EL (cell line): ENCODE results near the gene ZNF343.
"Not testable (repeated sequence)": the region's sequence is repeated elsewhere in the genome, so short reads cannot be mapped to it uniquely, and the experiment has no call there.

Experiments
- DNase-seq: peaks from one replicate; pipeline ENCODE4 v3.0.0-alpha.2; 2016

Gene ZNF343

DNA sequence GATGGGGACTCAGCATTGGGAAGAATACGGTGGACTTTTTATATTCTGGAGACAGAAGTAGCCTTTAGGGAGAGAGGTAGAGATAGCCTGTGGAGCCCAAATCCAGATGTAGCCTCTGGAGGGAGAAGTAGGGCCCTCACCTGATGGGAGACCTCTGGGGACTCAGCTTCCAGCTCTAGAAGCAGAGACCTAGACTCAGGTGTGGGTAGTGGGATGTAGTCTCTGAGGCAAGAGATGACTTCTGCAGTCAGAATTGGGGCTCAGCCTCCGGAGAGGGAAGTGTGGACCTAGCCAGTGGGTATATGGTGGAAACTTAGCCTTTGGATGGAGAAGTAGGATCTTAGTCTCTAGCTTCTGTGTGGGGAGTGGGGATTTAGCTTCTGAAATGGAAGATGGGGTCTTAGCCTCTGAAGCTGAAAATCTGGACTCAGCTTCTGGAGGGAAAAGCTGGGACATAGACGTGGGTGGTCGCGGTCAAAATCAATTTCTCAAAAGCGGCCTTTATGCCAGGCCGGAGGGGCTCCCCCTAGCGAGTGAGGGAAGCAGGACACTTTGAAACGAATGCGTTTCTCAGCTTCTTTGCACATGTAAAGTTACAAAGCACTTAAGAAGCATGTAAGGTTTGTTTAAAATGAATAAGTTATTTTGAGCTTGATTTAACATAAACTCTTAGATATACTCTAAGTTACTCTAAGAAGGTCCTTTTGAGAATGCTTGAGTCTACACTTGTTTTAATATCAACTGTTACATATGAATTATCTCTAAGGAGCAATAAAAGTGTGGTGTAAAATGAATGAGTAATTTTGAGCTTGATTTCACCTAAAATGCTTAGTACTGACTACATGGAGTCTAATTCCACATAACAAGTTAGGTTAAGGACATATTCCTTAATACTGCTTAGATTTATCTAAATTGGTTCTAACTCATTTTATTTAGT lies 12.9 kb upstream of the ZNF343 start:
- DNase-seq, result peak; percentile 42

DNA sequence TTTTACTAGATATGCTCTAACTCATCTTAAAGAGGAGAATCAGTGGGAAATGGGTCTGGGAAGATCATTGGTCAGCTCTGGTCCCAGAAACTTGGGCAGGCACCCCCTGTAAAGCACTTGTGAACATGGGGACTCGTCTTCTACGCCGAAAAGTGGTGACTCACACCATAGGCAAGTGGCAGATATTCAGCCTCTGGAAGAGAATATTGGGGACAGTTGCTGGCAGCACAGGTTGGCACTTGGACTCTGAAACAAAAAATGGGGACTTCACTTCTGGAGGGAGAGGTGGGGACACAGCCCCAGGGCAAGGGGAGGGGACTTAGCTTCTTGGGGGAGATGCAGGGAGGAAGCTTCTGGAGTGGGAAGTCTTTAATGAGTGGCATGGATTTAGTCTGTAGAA lies 11.9 kb upstream of the ZNF343 start:
- DNase-seq, result no peak

DNA sequence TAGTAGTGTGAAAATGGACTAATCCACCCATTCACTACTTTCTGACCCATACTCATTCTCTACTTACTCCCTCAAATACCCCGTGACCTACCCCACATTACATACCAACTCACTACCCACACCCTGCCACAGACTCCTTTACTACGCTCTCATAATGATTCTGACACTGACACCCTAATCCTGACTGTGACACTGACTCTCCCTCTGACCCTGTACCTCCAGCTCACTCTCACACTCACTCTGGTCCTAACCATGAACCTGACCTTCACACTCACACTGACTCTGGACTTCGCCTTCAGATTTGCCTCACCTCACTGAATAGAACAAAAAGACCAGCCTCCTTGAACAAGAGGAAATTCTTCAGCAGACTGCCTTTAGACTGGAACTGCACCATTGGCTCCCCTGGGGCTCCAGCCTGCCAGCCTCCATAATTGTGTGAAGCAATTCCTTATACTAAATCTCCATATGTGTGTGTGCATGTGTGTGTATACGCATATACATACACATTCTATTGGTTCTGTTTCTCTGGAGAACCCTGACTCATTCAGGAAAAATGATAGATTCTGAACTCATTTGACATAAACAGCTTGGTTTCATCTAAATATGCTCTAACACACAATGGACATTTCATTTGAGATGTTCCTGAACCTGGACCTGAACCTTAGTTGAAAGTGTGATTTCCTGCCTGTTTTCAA lies 10.5 kb upstream of the ZNF343 start:
- DNase-seq, result peak; percentile 55

DNA sequence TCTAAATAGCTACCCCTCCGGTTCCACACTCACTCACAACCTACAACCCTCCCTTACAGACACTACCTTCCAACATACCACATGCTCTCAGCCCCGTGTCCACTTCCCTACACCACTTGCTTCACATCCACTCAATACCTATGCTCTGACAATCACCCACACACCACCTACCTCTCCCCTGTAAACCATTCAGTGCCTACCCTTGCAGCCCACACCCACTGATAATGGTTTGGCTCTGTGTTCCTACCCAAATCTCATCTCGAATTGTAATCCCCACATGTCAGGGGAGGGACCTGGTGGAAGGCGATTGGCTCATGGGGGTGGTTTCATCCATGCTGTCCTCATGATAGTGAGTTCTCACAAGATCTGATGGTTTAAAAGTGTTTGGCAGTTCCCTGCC lies 9.8 kb upstream of the ZNF343 start:
- no peak for DNase-seq

DNA sequence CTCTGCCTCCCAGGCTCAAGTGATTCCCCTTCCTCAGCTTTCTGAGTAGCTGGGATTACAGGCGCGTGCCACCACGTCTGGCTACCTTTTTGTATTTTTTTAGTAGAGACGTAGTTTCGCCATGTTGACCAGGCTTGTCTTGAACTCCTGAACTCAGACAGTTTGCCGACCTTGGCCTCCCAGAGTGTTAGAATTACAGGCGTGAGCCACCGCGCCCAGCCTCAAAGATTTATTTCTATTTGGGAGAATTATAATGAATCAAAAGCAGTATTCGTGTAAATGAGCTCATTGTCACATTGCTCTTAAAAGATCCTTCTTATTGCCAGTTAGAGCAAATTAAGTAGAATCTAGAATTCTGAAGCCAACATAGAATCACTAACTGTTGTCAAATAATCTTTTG lies 9.4 kb upstream of the ZNF343 start:
- DNase-seq, result no peak

DNA sequence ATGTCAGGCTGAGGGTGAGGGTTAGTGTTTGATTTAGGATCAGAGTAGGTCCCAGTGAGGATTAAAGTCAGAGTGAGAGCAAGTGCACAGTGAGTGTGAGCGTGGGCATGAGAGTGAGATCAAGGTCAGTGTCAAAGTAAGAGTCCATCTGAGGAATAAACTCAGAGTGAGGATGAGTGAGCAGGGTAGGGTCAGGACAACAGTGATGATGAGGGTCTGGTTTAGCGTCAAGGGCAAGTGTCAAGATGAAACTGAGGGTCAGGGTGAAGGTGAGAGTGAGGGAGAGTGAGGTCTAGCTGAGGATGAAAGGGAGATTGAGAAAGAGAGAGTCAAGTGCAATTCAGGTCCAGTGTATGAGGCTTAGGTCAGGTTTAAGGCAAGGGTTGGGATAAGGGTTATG lies 7.7 kb upstream of the ZNF343 start:
- DNase-seq, result no peak

DNA sequence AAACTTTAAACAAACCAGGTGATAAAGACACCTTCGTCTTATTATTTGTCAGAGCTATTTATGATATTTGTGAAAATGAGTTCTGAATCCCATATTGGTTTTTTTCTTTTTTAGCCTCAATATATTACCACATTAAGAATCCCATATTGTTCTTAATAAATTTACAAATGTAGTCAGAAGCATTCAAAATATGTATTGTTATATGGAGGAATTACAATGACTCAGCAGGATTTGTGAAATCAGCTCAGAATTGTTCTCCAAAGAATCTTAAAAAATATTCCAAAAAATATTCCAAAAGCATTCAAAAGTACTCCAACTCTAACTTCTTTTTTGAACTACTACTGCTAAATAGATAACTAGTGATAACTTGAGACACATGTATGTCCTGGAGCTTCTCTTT lies 6.5 kb upstream of the ZNF343 start:
- DNase-seq, result no peak

DNA sequence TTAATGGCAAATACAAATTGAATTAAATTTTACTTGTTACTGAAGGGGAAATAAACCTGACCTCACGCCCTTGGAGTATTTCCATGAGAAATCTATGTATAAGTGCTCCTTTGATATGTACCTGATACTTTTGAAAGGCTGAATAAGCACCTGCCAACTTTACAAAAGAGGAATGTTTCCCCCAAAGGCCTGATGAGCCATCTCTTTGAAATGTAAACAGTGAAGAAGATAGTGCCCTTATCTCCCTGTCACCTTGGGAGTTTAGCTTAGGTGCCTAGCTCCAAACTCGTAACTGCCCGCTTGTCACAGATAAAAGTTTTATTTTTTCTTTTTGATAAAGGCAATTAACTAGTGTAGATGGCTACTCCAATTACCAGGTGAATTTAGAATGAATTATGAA lies 1.1 kb upstream of the ZNF343 start:
- no peak for DNase-seq

DNA sequence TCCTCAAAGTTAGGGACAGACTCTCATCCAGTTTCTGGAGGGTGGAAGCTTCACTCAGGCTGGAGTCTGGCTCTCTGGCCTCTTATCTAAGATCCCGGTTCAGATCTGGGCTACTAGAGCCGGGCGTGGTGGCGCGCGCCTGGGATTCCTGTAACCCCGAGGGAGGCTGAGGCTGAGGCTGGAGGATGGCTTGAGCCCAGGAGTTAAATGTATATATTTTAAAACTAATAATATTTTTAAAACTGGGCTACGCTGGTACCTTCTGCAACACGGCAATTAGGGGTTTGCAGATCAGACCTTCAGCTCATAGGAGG lies 710 bp upstream of the ZNF343 start:
- DNase-seq, result no peak

DNA sequence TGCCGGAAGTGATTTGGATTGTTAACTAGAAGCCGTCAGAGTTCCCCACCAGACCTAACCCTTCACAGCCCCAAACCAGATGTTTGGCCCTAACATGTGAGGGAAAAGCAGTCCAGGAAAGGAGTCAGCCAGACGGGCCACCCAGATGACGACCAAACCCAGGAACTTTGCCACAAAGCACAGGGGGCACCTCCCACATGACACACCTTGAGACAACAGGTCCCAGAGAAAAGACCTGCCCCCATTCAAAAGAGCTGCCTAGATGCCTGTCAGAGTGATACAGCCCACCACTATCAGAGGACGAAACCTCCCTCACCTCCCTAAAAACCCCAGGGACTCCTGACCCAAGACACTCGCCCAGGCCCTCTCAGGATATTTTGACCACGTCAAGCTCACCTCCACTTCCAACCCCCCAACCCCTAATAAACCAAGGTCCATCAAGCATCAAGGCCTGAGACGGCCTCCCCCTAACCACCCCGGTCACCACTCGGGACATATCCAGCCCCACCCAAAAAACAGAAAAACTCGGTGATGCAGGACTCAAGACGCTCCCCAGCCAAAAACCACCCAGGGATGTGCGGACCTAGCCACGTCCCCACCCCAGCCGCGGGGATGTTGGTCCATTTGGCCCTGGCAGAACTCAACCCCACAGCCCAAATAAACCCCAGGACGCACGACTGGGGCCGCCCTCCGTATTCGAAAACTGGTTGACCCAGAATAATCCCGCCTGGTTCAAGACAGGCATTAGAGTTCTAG lies 662 bp downstream of the ZNF343 start:
- peak; percentile 34 for DNase-seq

DNA sequence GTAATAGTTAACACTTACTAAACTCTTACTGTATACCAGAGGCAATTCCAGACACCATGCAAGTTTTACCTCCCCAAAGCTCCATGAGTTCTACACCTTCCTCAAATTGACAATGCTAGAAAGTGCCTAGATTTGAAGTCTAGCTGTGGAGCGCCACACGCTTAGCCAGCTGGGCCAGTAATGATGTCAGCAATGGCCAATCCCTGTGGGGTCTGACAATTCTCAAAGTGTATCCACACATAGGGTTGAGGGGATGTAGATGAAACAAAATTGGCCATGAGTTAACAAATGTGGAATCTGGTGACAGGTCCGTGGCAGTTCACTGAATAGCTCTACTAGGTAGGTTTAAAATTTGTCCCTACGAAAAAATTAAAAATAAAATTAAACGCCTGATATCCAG lies 1.3 kb downstream of the ZNF343 start:
- peak; percentile 14 for DNase-seq

DNA sequence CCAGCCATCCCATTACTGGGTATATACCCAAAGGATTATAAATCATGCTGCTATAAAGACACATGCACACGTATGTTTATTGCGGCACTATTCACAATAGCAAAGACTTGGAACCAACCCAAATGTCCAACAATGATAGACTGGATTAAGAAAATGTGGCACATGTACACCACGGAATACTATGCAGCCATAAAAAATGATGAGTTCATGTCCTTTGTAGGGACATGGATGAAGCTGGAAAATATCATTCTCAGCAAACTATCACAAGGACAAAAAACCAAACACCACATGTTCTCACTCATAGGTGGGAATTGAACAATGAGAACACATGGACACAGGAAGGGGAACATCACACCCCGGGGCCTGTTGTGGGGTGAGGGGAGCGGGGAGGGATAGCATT lies 2.3 kb downstream of the ZNF343 start:
- not testable (repeated sequence) for DNase-seq

DNA sequence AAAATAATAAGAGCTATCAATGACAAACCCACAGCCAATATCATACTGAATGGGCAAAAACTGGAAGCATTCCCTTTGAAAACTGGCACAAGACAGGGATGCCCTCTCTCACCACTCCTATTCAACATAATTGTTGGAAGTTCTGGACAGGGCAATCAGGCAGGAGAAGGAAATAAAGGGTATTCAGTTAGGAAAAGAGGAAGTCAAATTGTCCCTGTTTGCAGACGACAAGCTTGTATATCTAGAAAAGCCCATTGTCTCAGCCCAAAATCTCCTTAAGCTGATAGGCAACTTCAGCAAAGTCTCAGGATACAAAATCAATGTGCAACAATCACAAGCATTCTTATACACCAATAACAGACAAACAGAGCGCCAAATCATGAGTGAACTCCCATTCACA lies 3.9 kb downstream of the ZNF343 start:
- DNase-seq, result not testable (repeated sequence)

DNA sequence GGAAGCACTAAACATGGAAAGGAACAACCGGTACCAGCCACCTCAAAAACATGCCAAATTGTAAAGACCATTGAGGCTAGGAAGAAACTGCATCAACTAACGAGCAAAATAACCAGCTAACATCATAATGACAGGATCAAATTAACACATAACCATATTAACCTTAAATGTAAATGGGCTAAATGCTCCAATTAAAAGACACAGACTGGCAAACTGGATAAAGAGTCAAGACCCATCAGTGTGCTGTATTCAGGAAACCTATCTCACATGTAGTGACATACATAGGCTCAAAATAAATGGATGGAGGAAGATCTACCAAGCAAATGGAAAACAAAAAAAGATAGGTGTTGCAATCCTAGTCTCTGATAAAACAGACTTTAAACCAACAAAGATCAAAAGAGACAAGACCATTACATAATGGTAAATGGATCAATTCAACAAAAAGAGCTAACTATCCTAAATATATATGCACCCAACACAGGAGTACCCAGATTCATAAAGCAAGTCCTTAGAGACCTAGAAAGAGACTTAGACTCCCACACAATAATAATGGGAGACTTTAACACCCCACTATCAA lies 5.8 kb downstream of the ZNF343 start:
- not testable (repeated sequence) for DNase-seq

DNA sequence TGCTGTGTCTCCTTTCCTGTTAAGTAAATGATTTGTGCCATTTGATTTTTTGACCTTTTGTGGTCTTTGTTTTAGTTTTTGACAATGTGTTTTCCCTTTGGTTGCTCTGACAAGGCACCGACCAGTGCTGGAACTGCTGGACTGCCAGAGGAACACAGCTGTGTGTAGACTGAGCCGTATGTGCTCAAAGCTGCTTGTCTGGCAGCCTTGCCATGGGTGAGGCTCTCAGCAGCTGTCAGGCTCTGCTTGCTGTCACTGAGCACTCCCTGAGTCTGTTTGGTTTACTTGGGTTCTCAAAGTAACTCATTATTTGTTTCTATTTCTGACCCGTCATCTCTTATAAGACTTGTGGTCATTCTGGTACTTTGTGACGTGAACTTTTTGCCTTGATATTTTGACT lies 23.1 kb downstream of the ZNF343 start:
- no peak for DNase-seq

DNA sequence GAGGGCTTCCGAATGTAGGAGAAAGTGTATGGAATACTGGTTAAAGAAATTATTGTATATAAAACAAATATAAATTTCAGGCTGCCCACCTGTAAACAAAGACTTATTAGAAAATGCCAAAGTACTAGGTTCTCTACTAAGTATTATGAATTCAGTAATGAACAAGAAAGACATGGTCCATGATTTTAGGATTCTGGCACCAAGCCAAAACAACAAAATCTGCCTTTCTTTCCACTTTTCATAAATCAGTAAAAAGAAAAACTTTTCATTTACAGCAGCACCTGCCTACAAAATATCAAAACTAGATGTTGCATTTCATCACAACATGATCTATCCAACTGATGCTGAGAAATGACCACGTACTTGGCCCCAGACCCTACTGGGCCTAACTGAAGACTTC lies 23.6 kb downstream of the ZNF343 start:
- DNase-seq, result no peak

DNA sequence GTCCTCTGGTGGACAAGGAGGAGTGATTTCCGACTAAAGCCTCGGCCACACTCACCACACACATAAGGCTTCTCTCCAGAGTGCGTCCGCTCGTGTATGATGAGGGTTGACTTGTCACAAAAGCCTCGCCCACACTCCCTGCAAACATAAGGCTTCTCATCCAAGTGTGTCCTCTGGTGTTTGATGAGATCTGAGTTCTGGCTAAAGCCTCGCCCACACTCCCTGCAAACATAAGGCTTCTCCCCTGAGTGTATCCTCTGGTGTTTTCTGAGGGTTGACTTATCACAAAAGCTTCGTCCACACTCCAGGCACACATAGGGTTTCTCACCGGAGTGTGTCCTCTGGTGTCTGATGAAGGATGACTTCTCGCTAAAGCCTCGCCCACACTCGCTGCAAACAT lies 25.2 kb downstream of the ZNF343 start:
- no peak for DNase-seq

DNA sequence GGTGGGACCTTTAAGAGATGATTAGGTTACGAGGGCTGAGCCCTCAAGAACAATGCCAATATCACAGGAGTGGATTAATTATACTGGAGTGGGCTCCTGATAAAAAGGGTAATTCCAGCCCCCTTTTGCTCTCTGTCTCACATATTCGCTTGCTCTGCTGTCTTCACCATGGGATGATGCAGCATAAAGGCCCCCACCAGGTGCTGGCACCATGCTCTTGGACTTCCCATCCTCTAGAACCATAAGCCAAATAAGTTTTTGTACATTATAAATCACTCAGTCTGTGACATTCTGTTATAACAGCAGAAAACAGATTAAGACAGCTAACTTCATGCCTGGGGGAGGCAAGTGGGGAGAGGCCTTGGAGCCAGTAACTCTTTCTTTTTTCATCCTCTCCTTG lies 28.3 kb downstream of the ZNF343 start:
- DNase-seq, result no peak

DNA sequence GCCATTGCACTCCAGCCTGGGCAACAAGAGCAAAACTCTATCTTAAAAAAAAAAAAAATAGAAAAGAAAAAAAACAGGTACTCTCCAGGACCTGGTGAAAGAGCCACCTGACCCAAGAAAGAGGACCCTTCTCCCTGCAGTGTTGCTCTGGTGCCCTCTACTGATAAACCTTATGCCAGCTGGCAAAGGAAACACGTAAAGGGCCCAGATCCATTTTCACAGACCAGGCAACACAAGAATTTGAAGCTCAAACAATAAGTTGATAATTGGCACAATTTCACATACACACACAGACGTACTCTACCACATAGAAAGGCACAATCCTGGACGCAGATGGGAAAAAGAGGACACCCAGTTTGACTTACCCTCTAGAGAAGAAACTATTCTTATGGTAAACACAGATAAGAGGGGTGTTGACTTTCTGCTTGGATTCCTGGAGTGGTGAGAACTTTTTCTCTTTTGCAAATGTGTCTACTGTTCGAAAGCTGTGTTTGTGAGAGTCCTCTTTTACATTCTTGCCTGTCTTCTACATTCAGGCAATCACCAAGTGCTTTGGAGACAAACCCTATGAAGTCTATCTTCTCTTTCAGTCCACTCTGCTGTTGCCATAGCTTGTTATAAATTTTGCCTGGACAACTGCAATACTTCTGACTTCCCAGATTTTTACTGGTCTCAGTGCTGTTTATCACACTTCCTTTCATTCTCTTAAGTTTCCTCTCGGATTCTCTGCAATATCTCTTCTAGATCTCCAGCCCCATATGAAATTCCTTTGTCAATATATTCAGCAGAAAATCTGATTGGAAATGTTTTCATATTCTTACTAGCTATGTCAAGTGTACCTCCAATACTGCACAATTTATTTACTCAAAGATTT lies 31.7 kb downstream of the ZNF343 start:
- no peak for DNase-seq

DNA sequence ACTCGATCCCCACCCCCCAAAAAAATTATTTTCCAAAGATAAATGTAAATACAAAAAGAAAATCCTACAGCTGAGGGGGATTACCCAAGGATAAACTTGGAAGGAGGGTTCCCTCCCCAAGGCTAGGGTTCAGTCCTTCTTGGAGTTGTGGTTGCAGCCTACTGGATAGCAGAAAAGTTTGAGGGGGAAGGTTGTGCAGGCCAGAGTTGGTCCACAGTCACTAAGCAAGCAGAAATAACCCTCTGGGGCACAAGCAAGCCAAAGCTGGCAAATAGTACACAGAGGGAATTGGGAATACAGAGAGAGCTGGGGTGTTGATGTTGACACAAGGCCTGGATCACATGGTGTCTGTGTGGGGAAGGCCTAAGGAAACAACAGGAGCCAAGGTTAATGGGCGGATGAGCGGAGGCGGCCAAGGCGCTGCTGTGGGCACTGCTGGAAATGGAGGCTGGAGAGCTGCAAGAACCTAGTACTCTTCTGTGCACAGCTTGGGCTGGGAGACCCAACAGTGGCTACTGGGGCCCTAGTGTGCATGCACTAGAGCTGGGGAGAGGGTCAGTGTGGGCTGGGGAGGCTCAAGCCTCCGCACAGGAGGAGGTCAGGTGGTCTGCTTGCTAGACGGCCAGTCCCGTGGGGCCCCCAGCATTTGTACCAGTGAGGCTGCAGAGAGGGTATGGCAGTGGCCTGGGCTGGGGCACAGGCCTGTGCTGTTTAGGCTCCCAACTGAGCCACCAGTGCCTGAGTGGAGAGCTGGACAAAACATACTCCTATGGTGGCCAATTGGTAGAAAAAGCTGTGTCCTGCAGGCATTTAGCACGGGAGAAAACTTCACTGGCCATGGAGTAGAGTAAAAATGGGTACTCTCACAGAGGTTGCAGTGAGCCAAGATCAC lies 32.6 kb downstream of the ZNF343 start:
- DNase-seq, result no peak

DNA sequence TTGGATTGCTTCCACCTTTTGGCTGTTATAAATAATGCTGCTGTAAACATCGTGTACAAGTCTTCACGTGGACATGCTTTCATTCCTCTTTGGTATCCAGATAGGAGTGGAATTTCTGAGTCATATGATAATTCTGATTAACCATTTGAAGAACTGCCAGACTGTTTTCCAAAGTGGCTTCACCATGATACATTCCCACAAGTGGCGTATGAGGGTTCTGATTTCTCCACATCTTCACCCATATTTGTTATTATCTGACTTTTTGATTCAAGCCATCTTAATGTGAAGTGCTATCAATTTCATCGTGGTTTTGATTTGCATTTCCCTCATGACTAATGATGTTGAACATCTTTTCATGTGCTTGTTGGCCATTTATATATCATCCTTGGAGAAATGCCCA lies 35.2 kb downstream of the ZNF343 start:
- peak; percentile 90 for DNase-seq
